ENCODE results near the gene HIVEP2. TPM values are rescaled to one million over a fixed set of nuclear protein-coding genes. Genes with fewer than 3 reads are reported as not detected.

Gene HIVEP2
- total and polyA plus RNA-seq, 9 donors = 8.4 to 58.9 (median 32.1) TPM

GRCh38 chr6:142842418-142843261, 102.3 kb downstream of the HIVEP2 start:
- H3K4me3 ChIP-seq = no peak overlapping the region
- 54 to 60% (median 55%) methylated on average over 11 of the region's 11 CpGs for WGBS, 3 donors
- intact Hi-C loops (cut with DNase I) = loop anchor here in 2 of 4 donors (5.0 to 10.0 kb wide), 2 partner anchors 102 to 220 kb away; partner anchors contain the start of genes AIG1 (in 1 of the 2) and HIVEP2 (in 1 of the 2)
- no peaks in the 10 kb centered on the region for H3K9me3 ChIP-seq
- no peaks in the 10 kb centered on the region for H3K27me3 ChIP-seq
- DNase-seq = no peak
- no peak for TF ChIP-seq POLR2A (IDR thresholded peaks at IDR 0.05)
- TF ChIP-seq EP300 (IDR thresholded peaks at IDR 0.05) = no peak
- TF ChIP-seq CTCF (IDR thresholded peaks at IDR 0.05) = no peak
- peaks cover 11% of the 10 kb centered on the region for H3K4me1 ChIP-seq (ENCODE audit: insufficient read depth)
- H3K27ac ChIP-seq = no peak overlapping the region
- H3K36me3 ChIP-seq = no peaks in the 10 kb centered on the region

GRCh38 chr6:142841915-142842314, 103.1 kb downstream of the HIVEP2 start:
- no peak for DNase-seq
- WGBS, 3 donors = 81 to 86% (median 83%) methylated on average over 1 of the region's 1 CpG
- TF ChIP-seq POLR2A (IDR thresholded peaks at IDR 0.05) = no peak
- no peak overlapping the region for H3K4me3 ChIP-seq
- H3K27me3 ChIP-seq = no peaks in the 10 kb centered on the region
- no peak overlapping the region for H3K27ac ChIP-seq
- no peaks in the 10 kb centered on the region for H3K36me3 ChIP-seq
- intact Hi-C loops (cut with DNase I) = loop anchor here in 2 of 4 donors (5.0 to 10.0 kb wide), 2 partner anchors 103 to 220 kb away; partner anchors contain the start of genes AIG1 (in 1 of the 2) and HIVEP2 (in 1 of the 2)
- H3K4me1 ChIP-seq (ENCODE audit: insufficient read depth) = peaks cover 10% of the 10 kb centered on the region
- no peaks in the 10 kb centered on the region for H3K9me3 ChIP-seq

DNA sequence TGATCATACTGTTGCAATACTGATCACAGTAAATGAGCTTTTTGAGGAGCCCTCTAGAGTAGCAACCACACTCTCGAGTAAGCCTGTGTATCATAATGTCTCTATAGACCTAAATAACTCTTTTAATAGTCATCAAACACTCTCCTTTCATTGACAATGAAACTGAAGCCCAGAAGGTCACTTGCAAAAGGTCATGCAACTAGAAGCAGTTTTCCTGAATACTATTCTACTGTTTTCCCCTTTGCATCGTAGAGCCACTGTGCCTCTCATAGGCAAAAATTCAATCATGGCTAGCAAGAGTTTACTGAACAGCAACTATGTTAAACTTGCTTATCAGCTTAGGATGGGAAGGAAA, 105.3 kb downstream of the HIVEP2 start:
- Histone ChIP-seq H3K27me3 (no peaks in the 10 kb centered on the region), H3K4me1 (ENCODE audit: insufficient read depth) (peaks cover 3% of the 10 kb centered on the region), H3K27ac (no peak overlapping the region), H3K4me3 (no peak overlapping the region), H3K36me3 (no peaks in the 10 kb centered on the region), H3K9me3 (no peaks in the 10 kb centered on the region)
- TF ChIP-seq EP300 (IDR thresholded peaks at IDR 0.05) = no peak
- no peak for TF ChIP-seq CTCF (IDR thresholded peaks at IDR 0.05)
- no peak for TF ChIP-seq POLR2A (IDR thresholded peaks at IDR 0.05)
- WGBS, 3 donors = 88 to 97% (median 88%) methylated on average over 2 of the region's 2 CpGs
- intact Hi-C loops (cut with DNase I) = loop anchor here in 2 of 4 donors (5.0 to 10.0 kb wide), 2 partner anchors 105 to 223 kb away; partner anchors contain the start of genes AIG1 (in 1 of the 2) and HIVEP2 (in 1 of the 2)
- no peak for DNase-seq

- intact Hi-C loops (cut with DNase I) = no loop called here
- Histone ChIP-seq H3K4me1 (ENCODE audit: insufficient read depth) (peaks cover 1% of the 10 kb centered on the region), H3K27me3 (no peaks in the 10 kb centered on the region), H3K36me3 (no peaks in the 10 kb centered on the region), H3K27ac (no peak overlapping the region), H3K4me3 (no peak overlapping the region), H3K9me3 (no peaks in the 10 kb centered on the region)
- 91 to 97% (median 96%) methylated on average over 7 of the region's 7 CpGs for WGBS, 3 donors
- TF ChIP-seq POLR2A (IDR thresholded peaks at IDR 0.05) (no peak), EP300 (IDR thresholded peaks at IDR 0.05) (no peak), CTCF (IDR thresholded peaks at IDR 0.05) (no peak)
- DNase-seq = no peak
These were observed 105.9 kb downstream of the HIVEP2 start for GRCh38 chr6:142838821-142839685.
